ENCODE measurements around the gene PGM1. TPM values are rescaled to one million over a fixed set of nuclear protein-coding genes. Genes with fewer than 3 reads are reported as not detected.

The PGM1 gene
- total RNA-seq, 1 donor from 2014 or later, result 22.7 TPM

DNA sequence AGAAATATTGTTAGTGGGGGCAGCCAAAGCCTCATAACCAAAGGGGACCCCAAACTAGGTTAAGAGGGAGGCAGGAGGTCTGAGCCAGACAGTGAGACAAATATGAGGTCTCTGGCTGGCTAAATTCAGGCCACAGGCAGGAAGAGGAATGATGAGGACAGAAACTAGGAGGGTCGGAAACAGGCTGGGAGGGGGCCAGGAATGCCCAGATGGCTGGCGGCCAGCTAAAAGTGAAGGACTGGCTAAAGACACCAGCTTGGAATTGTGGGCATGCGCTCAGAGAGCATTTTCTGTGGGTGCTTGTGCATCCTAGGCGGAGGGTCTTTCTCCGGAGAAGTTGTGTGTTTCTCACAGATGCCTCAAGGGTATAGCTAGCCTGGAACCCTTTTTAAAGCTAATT, 77.0 kb downstream of the PGM1 start:
- H3K4me2 ChIP-seq, result no peak overlapping the region
- no peak overlapping the region for H3K27ac Mint-ChIP-seq
- peaks cover 4% of the 10 kb centered on the region for H3K27me3 Mint-ChIP-seq (ENCODE audit: insufficient read depth, low read depth)
- H3K4me3 ChIP-seq, result no peak overlapping the region
- no peak overlapping the region for H2AFZ ChIP-seq (replicated peaks)
- H3K9me3 Mint-ChIP-seq, result peaks cover 3% of the 10 kb centered on the region
- H3K36me3 Mint-ChIP-seq, result no peaks in the 10 kb centered on the region
- H3K9me3 ChIP-seq (ENCODE audit: low read depth), result no peaks in the 10 kb centered on the region
- no peaks in the 10 kb centered on the region for H3F3A ChIP-seq (ENCODE audit: low read depth)
- no peaks in the 10 kb centered on the region for H3K79me2 ChIP-seq (ENCODE audit: low read depth)
- peaks cover 7% of the 10 kb centered on the region for H3K4me1 Mint-ChIP-seq
- no peak overlapping the region for H3K4me3 Mint-ChIP-seq
- DNase-seq (ENCODE audit: low spot score), result no peak
- TF ChIP-seq, protein P1, sequence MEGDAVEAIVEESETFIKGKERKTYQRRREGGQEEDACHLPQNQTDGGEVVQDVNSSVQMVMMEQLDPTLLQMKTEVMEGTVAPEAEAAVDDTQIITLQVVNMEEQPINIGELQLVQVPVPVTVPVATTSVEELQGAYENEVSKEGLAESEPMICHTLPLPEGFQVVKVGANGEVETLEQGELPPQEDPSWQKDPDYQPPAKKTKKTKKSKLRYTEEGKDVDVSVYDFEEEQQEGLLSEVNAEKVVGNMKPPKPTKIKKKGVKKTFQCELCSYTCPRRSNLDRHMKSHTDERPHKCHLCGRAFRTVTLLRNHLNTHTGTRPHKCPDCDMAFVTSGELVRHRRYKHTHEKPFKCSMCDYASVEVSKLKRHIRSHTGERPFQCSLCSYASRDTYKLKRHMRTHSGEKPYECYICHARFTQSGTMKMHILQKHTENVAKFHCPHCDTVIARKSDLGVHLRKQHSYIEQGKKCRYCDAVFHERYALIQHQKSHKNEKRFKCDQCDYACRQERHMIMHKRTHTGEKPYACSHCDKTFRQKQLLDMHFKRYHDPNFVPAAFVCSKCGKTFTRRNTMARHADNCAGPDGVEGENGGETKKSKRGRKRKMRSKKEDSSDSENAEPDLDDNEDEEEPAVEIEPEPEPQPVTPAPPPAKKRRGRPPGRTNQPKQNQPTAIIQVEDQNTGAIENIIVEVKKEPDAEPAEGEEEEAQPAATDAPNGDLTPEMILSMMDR (IDR thresholded peaks at IDR 0.05), result no peak
- TF ChIP-seq EZH2phosphoT487 (IDR thresholded peaks at IDR 0.05), result no peak
- no peak for TF ChIP-seq EZH2 (IDR thresholded peaks at IDR 0.05)
- no peak overlapping the region for H3K9ac ChIP-seq
- H4K20me1 ChIP-seq (ENCODE audit: low read depth), result no peaks in the 10 kb centered on the region
- no peak overlapping the region for H3K27ac ChIP-seq
- H3K4me1 ChIP-seq, result no peaks in the 10 kb centered on the region
- no peaks in the 10 kb centered on the region for H3K27me3 ChIP-seq
- H3K36me3 ChIP-seq, result no peaks in the 10 kb centered on the region

DNA sequence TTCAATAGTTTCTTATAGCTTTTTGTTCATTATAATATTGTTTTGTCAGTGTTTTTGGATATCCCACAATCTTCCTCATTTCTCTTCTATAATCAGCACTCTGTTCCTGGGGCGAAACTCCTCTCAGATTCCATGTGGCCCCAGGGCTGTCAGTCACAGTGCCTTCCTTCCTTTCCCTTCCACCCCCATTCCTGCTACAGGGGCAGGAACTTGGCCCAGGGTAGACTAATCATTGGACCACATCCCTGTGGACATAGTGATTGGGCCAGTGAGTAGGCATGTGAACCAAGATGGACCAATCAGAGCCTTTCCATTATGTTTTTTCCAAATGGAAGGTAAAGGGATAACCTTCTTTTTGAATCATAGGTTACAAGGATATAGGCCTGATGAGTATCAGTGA, 78.3 kb downstream of the PGM1 start:
- Mint-ChIP-seq H3K36me3 (no peaks in the 10 kb centered on the region), H3K4me1 (peaks cover 11% of the 10 kb centered on the region), H3K27me3 (ENCODE audit: insufficient read depth, low read depth) (peaks cover 4% of the 10 kb centered on the region), H3K4me3 (no peak overlapping the region), H3K27ac (no peak overlapping the region), H3K9me3 (no peaks in the 10 kb centered on the region)
- Histone ChIP-seq H3K4me2 (no peak overlapping the region), H3K9ac (no peak overlapping the region), H3K9me3 (ENCODE audit: low read depth) (no peaks in the 10 kb centered on the region), H3K27ac (no peak overlapping the region), H3F3A (ENCODE audit: low read depth) (no peaks in the 10 kb centered on the region), H3K4me1 (no peaks in the 10 kb centered on the region), H4K20me1 (ENCODE audit: low read depth) (no peaks in the 10 kb centered on the region), H3K36me3 (no peaks in the 10 kb centered on the region), H3K4me3 (no peak overlapping the region), H2AFZ (replicated peaks) (no peak overlapping the region), H3K27me3 (no peaks in the 10 kb centered on the region), H3K79me2 (ENCODE audit: low read depth) (no peaks in the 10 kb centered on the region)
- DNase-seq (ENCODE audit: low spot score), result no peak
- TF ChIP-seq EZH2 (IDR thresholded peaks at IDR 0.05) (no peak), EZH2phosphoT487 (IDR thresholded peaks at IDR 0.05) (no peak)
- TF ChIP-seq, protein P1 (IDR thresholded peaks at IDR 0.05), result no peak

DNA sequence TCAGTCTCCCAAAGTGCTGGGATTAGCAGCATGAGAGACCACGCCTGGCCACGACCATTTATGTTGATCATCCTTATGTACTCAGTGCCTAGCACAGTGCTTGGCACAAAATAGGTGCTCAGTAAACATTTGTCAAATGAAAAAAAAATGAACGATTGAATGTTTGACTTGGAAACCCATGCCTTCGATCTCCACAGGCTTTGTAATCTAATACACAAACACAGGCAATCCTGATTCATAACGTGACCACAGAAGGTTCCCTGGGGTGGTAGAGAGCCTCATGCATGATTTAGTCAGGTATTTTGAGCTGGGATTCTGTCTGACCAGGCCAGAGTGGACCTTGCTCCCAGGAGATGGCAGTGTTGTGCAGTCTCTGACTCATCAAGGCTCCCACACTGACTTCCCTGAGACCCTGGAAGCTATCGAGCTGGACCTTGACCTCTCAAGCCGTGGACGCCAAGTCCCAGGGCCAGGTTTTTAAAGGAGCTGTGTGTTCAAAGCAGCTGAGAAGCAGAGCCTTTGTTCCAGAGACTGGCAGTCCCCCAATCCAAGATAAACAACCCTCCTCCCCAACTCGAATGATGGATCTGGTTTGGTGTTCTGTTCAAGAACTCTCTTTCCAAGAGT, 81.1 kb downstream of the PGM1 start:
- peaks cover 4% of the 10 kb centered on the region for H3K27me3 Mint-ChIP-seq (ENCODE audit: insufficient read depth, low read depth)
- H3F3A ChIP-seq (ENCODE audit: low read depth), result no peaks in the 10 kb centered on the region
- H3K4me1 ChIP-seq, result no peaks in the 10 kb centered on the region
- no peaks in the 10 kb centered on the region for H3K9me3 ChIP-seq (ENCODE audit: low read depth)
- no peaks in the 10 kb centered on the region for H3K27me3 ChIP-seq
- H3K27ac Mint-ChIP-seq, result peak overlapping the region; percentile 1
- H3K4me1 Mint-ChIP-seq, result peaks cover 11% of the 10 kb centered on the region
- no peak overlapping the region for H3K4me2 ChIP-seq
- no peaks in the 10 kb centered on the region for H3K36me3 ChIP-seq
- peak; percentile 81 for DNase-seq (ENCODE audit: low spot score)
- no peak overlapping the region for H3K27ac ChIP-seq
- peaks cover 9% of the 10 kb centered on the region for H3K9me3 Mint-ChIP-seq
- no peak for TF ChIP-seq EZH2 (IDR thresholded peaks at IDR 0.05)
- TF ChIP-seq, protein P1 (IDR thresholded peaks at IDR 0.05), result peak; percentile 76
- no peak for TF ChIP-seq EZH2phosphoT487 (IDR thresholded peaks at IDR 0.05)
- H4K20me1 ChIP-seq (ENCODE audit: low read depth), result no peaks in the 10 kb centered on the region
- no peak overlapping the region for H2AFZ ChIP-seq (replicated peaks)
- no peak overlapping the region for H3K4me3 Mint-ChIP-seq
- H3K79me2 ChIP-seq (ENCODE audit: low read depth), result no peaks in the 10 kb centered on the region
- H3K4me3 ChIP-seq, result no peak overlapping the region
- peaks cover 2% of the 10 kb centered on the region for H3K36me3 Mint-ChIP-seq
- no peak overlapping the region for H3K9ac ChIP-seq

Data from neural progenitor cell (in vitro differentiated cells).